ENCODE results near the gene ARHGAP26. TPM values are rescaled to one million over a fixed set of nuclear protein-coding genes. Genes with fewer than 3 reads are reported as not detected.
"Not testable (repeated sequence)": the region's sequence is repeated elsewhere in the genome, so short reads cannot be mapped to it uniquely, and the experiment has no call there.

Gene ARHGAP26
- polyA plus RNA-seq, 6 donors from 2014 or later = 2.4 to 8.7 (median 4.1) TPM

GRCh38 chr5:142935014-142935413 is 164.8 kb downstream of the ARHGAP26 start:
- Mint-ChIP-seq H3K27me3 (no peaks in the 10 kb centered on the region), H3K4me3 (no peak overlapping the region), H3K4me1 (peaks cover 13 to 25% (median 20%) of the 10 kb centered on the region in 3 donors), H3K27ac (no peak overlapping the region), H3K9me3 (no peaks in the 10 kb centered on the region), H3K36me3 (peaks cover 0 to 16% of the 10 kb centered on the region in 2 donors)
- ATAC-seq (ENCODE audit: low read depth in 2 of 2) (no peak), DNase-seq (no peak)

DNA sequence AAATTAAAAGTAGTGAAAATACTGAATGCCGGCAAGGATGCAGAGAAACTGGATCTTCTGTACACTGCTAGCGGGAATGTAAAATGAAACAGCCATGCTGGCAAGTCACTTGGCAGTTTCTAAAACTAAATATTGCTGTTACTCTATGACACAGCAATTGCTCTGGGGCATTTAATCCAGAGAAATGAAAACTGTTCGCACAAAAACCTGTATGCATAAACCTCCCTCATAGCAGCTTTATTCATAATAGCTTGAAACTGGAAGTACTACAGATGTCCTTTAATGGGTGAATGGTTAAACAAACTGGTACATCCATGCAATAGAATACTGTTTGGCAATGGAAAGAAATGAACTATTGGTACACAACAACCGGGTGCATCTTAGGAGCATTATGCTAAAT is 167.2 kb downstream of the ARHGAP26 start:
- Mint-ChIP-seq H3K36me3 (peaks cover 0 to 8% of the 10 kb centered on the region in 2 donors), H3K9me3 (peaks cover 0 to 3% (median 0%) of the 10 kb centered on the region in 7 donors), H3K4me3 (no peak overlapping the region), H3K27me3 (no peaks in the 10 kb centered on the region), H3K4me1 (peaks cover 13 to 25% (median 23%) of the 10 kb centered on the region in 3 donors), H3K27ac (no peak overlapping the region)
- ATAC-seq (ENCODE audit: low read depth in 2 of 2) (no peak), DNase-seq (no peak)

DNA sequence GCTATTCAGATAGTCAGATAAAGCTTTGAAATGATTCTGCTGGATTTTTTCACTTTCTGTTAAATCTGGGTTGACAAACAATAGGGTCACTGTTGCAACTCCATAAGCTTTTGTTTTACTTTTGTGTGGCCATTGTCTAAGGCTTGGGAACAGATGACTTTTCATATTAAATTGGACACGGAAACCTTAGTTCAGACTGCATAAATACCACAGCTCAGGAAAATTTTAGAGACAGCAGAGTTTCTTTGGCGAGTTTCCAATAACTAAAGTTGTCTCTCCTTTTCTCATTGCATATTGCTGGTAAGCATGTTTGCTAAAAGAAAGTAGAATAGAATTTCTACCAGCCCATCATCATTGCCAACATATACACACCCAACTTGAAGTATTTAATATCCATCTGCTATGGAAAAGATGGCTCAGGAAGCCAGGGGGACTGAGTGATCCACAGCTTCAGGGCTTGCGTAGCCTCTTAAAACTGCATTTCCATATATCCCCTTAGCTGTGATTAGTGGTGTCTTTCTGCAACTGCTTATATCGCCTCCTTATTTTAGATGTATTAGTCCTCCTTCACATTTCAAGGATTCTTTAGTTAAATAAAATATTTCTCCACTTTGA is 168.2 kb downstream of the ARHGAP26 start:
- Mint-ChIP-seq H3K27ac (no peak overlapping the region), H3K4me1 (peaks cover 13 to 25% (median 23%) of the 10 kb centered on the region in 3 donors), H3K4me3 (no peak overlapping the region), H3K27me3 (no peaks in the 10 kb centered on the region), H3K36me3 (no peaks in the 10 kb centered on the region), H3K9me3 (peaks cover 0 to 3% (median 0%) of the 10 kb centered on the region in 7 donors)
- no peak for ATAC-seq (ENCODE audit: low read depth in 2 of 2)
- DNase-seq = no peak

DNA sequence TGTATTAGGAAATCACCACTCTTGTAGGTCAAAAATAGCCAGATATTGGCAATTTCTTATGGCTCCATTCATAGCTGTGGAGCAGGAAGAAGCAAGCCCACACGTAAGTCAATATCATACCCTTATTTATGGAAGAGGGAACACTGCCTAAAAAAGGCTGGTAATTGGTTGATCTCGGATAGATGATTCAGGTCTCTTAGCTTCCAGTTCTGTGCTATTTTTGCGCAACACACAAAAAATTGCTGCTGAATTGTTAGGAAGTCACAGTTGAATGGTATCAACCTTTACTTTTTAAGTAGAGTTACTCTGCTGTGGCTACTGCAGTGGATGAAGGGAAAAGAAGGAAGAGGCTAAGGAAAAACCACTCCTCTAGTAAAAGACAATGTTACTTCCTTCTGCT is 168.8 kb downstream of the ARHGAP26 start:
- no peak overlapping the region for H3K27ac Mint-ChIP-seq
- no peaks in the 10 kb centered on the region for H3K36me3 Mint-ChIP-seq
- no peak for ATAC-seq (ENCODE audit: low read depth in 2 of 2)
- H3K27me3 Mint-ChIP-seq = no peaks in the 10 kb centered on the region
- no peak overlapping the region for H3K4me3 Mint-ChIP-seq
- H3K4me1 Mint-ChIP-seq = peaks cover 13 to 21% (median 20%) of the 10 kb centered on the region in 3 donors
- peaks cover 0 to 3% (median 0%) of the 10 kb centered on the region in 7 donors for H3K9me3 Mint-ChIP-seq
- DNase-seq = no peak

DNA sequence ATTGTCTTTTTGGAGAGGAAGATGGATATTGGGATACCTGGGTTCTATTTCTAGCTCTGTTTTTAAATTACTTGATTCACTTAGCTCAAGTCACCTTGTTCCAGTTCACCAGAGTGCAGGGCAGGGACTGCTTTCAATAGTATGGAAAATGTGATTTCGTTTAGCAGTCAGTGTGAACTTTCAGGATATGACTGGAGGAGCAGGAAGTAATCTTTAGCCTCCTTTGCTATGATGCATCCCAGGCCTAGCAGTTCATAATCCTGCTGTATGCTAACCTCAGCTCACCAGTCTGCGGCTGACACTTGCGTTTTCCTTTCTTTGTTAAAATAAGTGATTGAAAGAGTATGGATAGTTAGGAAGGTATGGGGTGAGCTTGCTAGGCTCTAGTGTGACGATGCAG is 169.7 kb downstream of the ARHGAP26 start:
- H3K4me1 Mint-ChIP-seq = peaks cover 13 to 14% (median 14%) of the 10 kb centered on the region in 3 donors
- no peaks in the 10 kb centered on the region for H3K27me3 Mint-ChIP-seq
- no peak overlapping the region for H3K27ac Mint-ChIP-seq
- H3K9me3 Mint-ChIP-seq = peaks cover 0 to 3% (median 0%) of the 10 kb centered on the region in 7 donors
- H3K36me3 Mint-ChIP-seq = no peaks in the 10 kb centered on the region
- DNase-seq (no peak), ATAC-seq (ENCODE audit: low read depth in 2 of 2) (no peak)
- no peak overlapping the region for H3K4me3 Mint-ChIP-seq

GRCh38 chr5:142941245-142941644 is 171.1 kb downstream of the ARHGAP26 start:
- Mint-ChIP-seq H3K4me3 (no peak overlapping the region), H3K27ac (no peak overlapping the region), H3K36me3 (no peaks in the 10 kb centered on the region), H3K9me3 (peaks cover 0 to 3% (median 0%) of the 10 kb centered on the region in 7 donors), H3K27me3 (no peaks in the 10 kb centered on the region), H3K4me1 (peaks cover 0 to 3% (median under 1%) of the 10 kb centered on the region in 3 donors)
- ATAC-seq (ENCODE audit: low read depth in 2 of 2) (no peak), DNase-seq (no peak)

DNA sequence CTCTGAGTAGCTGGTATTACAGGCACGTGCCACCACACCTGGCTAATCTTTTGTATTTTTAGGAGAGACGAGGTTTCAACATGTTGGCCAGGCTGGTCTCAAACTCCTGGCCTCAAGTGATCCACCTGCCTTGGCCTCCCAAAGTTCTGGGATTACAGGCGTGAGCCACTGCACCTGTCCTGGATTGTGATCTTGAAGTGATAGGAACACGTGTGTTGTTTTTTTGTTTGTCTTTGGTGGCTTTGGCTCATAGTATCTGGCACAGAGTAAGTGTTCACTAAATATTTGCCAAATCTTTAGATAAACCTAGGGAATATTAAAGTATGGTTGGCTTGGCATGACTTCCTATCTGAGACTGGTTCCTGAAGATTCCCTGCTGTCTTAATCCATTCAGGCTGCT is 172.7 kb downstream of the ARHGAP26 start:
- H3K27me3 Mint-ChIP-seq = no peaks in the 10 kb centered on the region
- ATAC-seq (ENCODE audit: low read depth in 2 of 2) (no peak), DNase-seq (no peak)
- no peak overlapping the region for H3K4me3 Mint-ChIP-seq
- H3K27ac Mint-ChIP-seq = no peak overlapping the region
- H3K36me3 Mint-ChIP-seq = no peaks in the 10 kb centered on the region
- H3K4me1 Mint-ChIP-seq = peaks cover 0 to 3% (median 0%) of the 10 kb centered on the region in 3 donors
- H3K9me3 Mint-ChIP-seq = peaks cover 0 to 3% (median 0%) of the 10 kb centered on the region in 7 donors

DNA sequence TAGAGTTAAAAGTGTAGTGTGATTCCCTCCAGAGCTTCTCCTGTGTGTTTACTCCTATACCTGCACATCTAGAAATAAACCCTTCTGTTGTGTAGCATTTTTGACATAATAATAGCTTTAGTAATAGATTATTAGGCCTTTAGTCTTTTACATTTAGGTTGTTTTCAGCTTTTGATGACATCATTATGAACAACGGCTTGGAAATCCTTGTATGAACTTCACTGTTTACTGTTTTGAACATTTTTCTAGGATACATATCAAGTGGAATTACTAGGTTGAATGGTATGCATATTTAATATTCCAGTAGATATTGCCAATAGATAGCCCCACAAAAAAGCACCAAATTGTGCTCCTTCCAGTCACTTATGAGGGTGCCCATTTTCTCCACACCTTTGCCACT is 174.0 kb downstream of the ARHGAP26 start:
- DNase-seq = no peak
- Mint-ChIP-seq H3K27me3 (no peaks in the 10 kb centered on the region), H3K4me1 (peaks cover 0 to 3% (median under 1%) of the 10 kb centered on the region in 3 donors), H3K9me3 (peaks cover 0 to 3% (median 0%) of the 10 kb centered on the region in 7 donors), H3K27ac (peak overlapping the region in 2 of 6 donors; percentile 3 to 61), H3K36me3 (no peaks in the 10 kb centered on the region), H3K4me3 (no peak overlapping the region)
- no peak for ATAC-seq (ENCODE audit: low read depth in 2 of 2)

DNA sequence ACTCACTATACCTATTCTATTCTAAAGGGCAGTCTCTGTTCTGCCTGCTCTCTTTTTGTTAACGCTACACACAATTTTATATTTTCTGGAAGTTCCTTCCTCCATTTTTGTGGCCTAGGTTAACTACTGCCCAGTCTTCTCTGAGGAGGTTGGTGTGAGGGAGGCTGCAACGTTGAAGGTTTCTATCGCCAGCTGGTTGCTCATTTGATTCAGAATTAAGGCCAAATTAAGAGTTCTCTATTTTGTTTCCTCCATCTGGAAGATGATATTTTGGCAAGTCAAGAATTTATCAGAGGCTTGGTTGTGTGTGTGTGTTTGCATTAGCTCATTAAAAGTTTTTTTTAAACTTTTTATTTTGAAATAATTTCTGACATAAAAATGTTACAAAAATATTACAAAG is 175.1 kb downstream of the ARHGAP26 start:
- Mint-ChIP-seq H3K4me3 (no peak overlapping the region), H3K4me1 (peaks cover 5 to 13% (median 12%) of the 10 kb centered on the region in 3 donors), H3K9me3 (peaks cover 0 to 3% (median 0%) of the 10 kb centered on the region in 7 donors), H3K27me3 (no peaks in the 10 kb centered on the region), H3K36me3 (no peaks in the 10 kb centered on the region), H3K27ac (no peak overlapping the region)
- ATAC-seq (ENCODE audit: low read depth in 2 of 2) = no peak
- DNase-seq = no peak

- Mint-ChIP-seq H3K27me3 (no peaks in the 10 kb centered on the region), H3K9me3 (no peaks in the 10 kb centered on the region), H3K36me3 (no peaks in the 10 kb centered on the region), H3K4me3 (no peak overlapping the region), H3K4me1 (peaks cover 7 to 19% (median 16%) of the 10 kb centered on the region in 3 donors), H3K27ac (no peak overlapping the region)
- ATAC-seq (ENCODE audit: low read depth in 2 of 2) (no peak), DNase-seq (no peak)
These were observed 175.7 kb downstream of the ARHGAP26 start for GRCh38 chr5:142945845-142946244.

DNA sequence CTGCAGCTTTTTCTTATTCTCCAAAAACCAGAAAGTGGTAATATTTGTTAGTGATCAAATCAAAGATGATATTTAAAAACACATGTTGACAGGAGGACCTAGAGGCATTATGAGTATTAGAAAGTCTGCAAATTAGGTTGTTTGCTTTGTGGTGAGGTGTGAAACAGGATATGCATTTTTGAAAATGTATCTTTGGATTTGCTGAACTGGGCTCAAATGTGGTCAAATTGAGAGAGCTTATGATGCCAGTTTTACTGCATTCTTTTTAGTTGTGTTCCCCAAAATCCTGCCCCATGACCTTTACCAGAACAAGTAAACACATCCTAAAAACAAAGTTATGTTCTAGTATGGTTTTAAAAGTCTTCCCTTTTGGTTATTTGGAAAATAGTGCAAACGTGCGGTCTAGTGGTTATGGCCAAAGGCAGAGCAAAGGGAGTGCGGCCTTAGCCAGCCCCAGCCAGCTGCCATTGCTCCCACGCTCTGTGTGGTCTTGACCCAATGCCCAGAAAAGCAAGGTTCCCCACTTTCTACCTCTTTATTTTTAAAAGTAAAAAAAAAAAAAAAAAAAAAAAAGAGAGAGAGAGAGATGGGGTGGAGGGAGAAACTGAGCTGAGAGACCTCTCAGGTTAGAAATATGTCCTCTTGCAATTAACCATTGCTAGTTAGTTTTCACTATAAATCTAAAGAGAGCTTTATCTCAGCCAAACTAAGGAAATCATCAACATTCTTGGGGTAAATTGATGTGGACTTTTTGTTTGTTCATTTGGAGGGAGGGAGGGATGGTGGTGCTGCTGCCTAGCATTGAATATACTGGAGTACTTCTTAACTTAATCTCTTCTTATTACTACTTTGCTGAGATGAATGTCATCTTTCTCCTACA is 176.6 kb downstream of the ARHGAP26 start:
- no peaks in the 10 kb centered on the region for H3K36me3 Mint-ChIP-seq
- H3K27ac Mint-ChIP-seq = no peak overlapping the region
- peaks cover 0 to under 1% (median 0%) of the 10 kb centered on the region in 7 donors for H3K9me3 Mint-ChIP-seq
- ATAC-seq (ENCODE audit: low read depth in 2 of 2) (no peak), DNase-seq (no peak)
- H3K4me1 Mint-ChIP-seq = peaks cover 7 to 20% (median 16%) of the 10 kb centered on the region in 3 donors
- H3K27me3 Mint-ChIP-seq = no peaks in the 10 kb centered on the region
- H3K4me3 Mint-ChIP-seq = no peak overlapping the region

GRCh38 chr5:142947427-142947709 is 177.2 kb downstream of the ARHGAP26 start:
- peaks cover 7 to 20% (median 16%) of the 10 kb centered on the region in 3 donors for H3K4me1 Mint-ChIP-seq
- no peak for DNase-seq
- H3K36me3 Mint-ChIP-seq = no peaks in the 10 kb centered on the region
- peaks cover 0 to 5% (median 0%) of the 10 kb centered on the region in 7 donors for H3K9me3 Mint-ChIP-seq
- ATAC-seq (ENCODE audit: low read depth in 2 of 2) = no peak
- H3K27me3 Mint-ChIP-seq = no peaks in the 10 kb centered on the region
- H3K4me3 Mint-ChIP-seq = no peak overlapping the region
- H3K27ac Mint-ChIP-seq = no peak overlapping the region

DNA sequence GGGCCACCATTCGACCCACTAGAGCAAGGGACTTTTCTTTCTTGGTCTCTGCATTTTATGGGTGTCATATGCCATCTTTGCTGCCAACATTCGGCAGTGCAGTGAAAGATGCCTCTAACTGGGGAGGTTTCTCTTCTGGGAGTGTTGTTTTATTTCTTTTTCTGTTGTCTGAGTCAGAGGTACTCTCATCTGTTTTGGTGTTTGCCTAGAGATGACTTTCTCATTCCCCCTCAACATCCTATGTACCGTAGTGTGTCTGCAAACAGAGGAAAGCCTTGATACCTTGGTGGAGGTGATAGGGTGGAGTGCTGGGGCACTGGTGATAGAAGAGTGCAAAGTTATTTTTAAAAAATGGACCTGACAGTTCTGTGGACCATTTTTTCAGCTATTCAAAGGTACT is 182.1 kb downstream of the ARHGAP26 start:
- DNase-seq (no peak), ATAC-seq (ENCODE audit: low read depth in 2 of 2) (no peak)
- peaks cover 4 to 7% of the 10 kb centered on the region in 2 donors for H3K36me3 Mint-ChIP-seq
- H3K9me3 Mint-ChIP-seq = peaks cover 0 to 5% (median 0%) of the 10 kb centered on the region in 7 donors
- H3K27me3 Mint-ChIP-seq = no peaks in the 10 kb centered on the region
- no peak overlapping the region for H3K27ac Mint-ChIP-seq
- peaks cover 7 to 20% (median 16%) of the 10 kb centered on the region in 3 donors for H3K4me1 Mint-ChIP-seq
- no peak overlapping the region for H3K4me3 Mint-ChIP-seq

GRCh38 chr5:142952871-142953270 is 182.7 kb downstream of the ARHGAP26 start:
- not testable (repeated sequence) for H3K36me3 Mint-ChIP-seq; H3K27me3 Mint-ChIP-seq; H3K4me3 Mint-ChIP-seq; ATAC-seq (ENCODE audit: low read depth in 2 of 2); DNase-seq; H3K9me3 Mint-ChIP-seq; H3K27ac Mint-ChIP-seq
- peaks cover 7 to 20% (median 16%) of the 10 kb centered on the region in 3 donors for H3K4me1 Mint-ChIP-seq

Data from naive B cell (primary cell).